ENCODE results near the gene SHLD3.
A peak's percentile ranks its signal among the peaks of the same experiment; 100 is the strongest.
"Not testable (repeated sequence)": the region's sequence is repeated elsewhere in the genome, so short reads cannot be mapped to it uniquely, and the experiment has no call there.

The SHLD3 gene, protein sequence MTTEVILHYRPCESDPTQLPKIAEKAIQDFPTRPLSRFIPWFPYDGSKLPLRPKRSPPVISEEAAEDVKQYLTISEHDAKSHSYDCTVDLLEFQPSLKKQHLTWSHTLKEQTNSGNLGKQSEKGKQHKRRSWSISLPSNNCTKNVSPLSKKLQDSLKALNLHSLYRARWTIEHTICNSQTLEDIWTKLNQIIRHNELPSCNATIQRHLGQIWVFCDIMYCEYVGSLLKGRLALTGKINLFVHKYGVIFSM

DNA sequence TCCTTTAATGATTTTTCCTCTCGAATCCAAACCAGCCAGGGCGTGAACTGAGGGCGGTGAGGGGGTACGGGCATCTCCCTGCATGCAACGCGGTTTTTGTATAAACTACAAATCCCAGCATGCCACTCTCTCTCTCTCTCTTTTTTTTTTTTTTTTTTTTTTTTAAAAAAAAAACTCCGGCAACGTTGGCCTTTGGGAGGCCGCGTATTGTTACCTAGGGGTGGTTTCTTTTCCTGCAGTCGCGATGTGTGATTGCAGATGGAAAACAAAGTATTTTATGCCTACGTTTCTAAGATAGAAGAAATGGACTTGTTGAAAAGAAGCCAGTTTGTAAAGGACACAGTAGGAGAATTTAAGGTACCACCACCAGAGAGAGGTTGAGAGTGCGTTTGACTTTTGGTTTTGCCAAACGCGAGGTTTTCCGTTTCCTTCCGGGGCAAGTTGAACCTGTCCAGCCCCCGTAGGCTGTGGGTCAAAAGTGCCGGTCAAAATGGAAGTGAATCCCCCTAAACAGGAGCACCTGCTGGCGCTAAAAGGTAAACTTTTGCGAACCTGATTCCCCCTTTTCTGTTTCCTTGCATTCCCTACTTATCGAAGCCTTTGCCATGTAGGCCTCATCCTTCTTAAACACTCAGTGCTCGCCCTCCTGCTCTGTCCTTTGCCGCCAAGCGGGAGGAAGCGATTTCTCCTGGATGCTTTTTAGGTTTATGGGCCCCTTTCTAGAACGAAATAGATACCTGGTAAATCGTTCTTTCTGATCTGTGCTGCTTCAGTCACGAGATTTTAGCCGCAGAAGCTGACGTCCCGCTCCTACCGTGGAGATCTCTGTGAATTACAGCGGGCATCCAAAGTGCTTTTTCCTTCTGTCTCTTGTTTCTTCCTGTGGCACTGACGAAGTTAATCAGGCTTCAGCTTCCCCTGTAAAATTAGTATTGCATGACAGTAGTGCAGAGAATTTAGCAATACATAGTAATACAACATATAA, at the start of gene SHLD3, which contains the start of gene TRAPPC13:
TSS of gene SHLD3 (plus strand) at position 457 of the 985 bp plus-strand sequence. CDS start 4,561 bp downstream, outside the sequence.
TSS of gene TRAPPC13 (plus strand) at position 457 of the 985 bp plus-strand sequence. CDS start at position 491, 34 bp downstream.
- peak within 1 kb of the TSS; percentile 90 for H3K9ac ChIP-seq (ENCODE audit: low read length)
- H3K9me3 ChIP-seq (ENCODE audit: control insufficient read depth, low read length), result no peaks in the 10 kb centered on the region
- no peaks in the 10 kb centered on the region for H3K36me3 ChIP-seq (ENCODE audit: control insufficient read depth, insufficient read depth, low read length)
- no peaks in the 10 kb centered on the region for H3K27me3 ChIP-seq (ENCODE audit: control insufficient read depth, insufficient read depth, low read length)
- peaks cover 12% of the 10 kb centered on the region for H3K4me1 ChIP-seq (ENCODE audit: control insufficient read depth, insufficient read depth, low read length)
- H3K4me3 ChIP-seq (ENCODE audit: low read length), result peak within 1 kb of the TSS; percentile 97

- H3K36me3 ChIP-seq (ENCODE audit: control insufficient read depth, insufficient read depth, low read length), result peaks cover 4% of the 10 kb centered on the region
Measured at GRCh38 chr5:65577141-65577540, 47.7 kb upstream of the SHLD3 start.

DNA sequence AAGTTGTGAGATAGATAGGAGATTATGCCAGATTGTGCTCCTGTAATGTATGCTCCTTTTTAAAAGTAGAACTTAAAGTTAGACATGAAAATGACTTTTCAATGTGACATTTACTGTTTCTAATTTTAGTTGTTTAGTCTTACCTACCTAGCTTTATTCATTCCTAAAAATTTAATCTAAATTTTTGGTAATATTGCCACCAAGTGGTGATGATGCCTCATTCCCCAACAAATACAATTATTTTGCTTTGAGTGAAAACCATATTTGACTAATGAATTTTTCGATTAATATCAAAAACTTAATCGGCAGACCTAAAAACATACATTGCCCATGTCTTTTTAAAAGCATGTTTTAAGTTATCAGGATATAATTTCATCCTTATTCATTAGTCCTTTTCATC, 36.1 kb upstream of the SHLD3 start:
- Histone ChIP-seq H3K9me3 (ENCODE audit: control insufficient read depth, low read length) (no peaks in the 10 kb centered on the region), H3K36me3 (ENCODE audit: control insufficient read depth, insufficient read depth, low read length) (no peaks in the 10 kb centered on the region), H3K9ac (ENCODE audit: low read length) (no peak overlapping the region), H3K27me3 (ENCODE audit: control insufficient read depth, insufficient read depth, low read length) (no peaks in the 10 kb centered on the region), H3K4me3 (ENCODE audit: low read length) (no peak overlapping the region), H3K4me1 (ENCODE audit: control insufficient read depth, insufficient read depth, low read length) (no peaks in the 10 kb centered on the region)

More at GRCh38 chr5:65577141-65577540, 47.7 kb upstream of the SHLD3 start:
- no peaks in the 10 kb centered on the region for H3K4me1 ChIP-seq (ENCODE audit: control insufficient read depth, insufficient read depth, low read length)
- no peaks in the 10 kb centered on the region for H3K9me3 ChIP-seq (ENCODE audit: control insufficient read depth, low read length)
- H3K4me3 ChIP-seq (ENCODE audit: low read length), result no peak overlapping the region
- H3K9ac ChIP-seq (ENCODE audit: low read length), result no peak overlapping the region
- H3K27me3 ChIP-seq (ENCODE audit: control insufficient read depth, insufficient read depth, low read length), result no peaks in the 10 kb centered on the region

DNA sequence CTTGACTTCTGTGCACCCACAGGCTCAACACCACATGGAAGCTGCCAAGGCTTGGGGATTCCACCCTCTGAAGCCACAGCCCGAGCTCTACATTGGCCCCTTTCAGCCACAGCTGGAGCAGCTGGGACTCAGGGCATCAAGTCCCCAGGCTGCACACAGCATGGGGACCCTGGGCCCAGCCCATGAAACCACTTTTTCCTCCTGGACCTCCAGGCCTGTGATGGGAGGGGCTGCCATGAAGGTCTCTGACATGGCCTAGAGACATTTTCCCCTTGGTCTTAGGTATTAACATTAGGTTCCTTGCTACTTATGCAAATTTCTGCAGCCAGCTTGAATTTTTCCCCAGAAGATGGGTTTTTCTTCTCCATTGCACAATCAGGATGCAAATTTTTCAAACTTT, 23.1 kb upstream of the SHLD3 start:
- H3K4me1 ChIP-seq (ENCODE audit: control insufficient read depth, insufficient read depth, low read length); H3K27me3 ChIP-seq (ENCODE audit: control insufficient read depth, insufficient read depth, low read length); H3K9me3 ChIP-seq (ENCODE audit: control insufficient read depth, low read length); H3K36me3 ChIP-seq (ENCODE audit: control insufficient read depth, insufficient read depth, low read length); H3K4me3 ChIP-seq (ENCODE audit: low read length); H3K9ac ChIP-seq (ENCODE audit: low read length): not testable (repeated sequence)

GRCh38 chr5:65611524-65611923, 13.3 kb upstream of the SHLD3 start:
- Histone ChIP-seq H3K36me3 (ENCODE audit: control insufficient read depth, insufficient read depth, low read length) (no peaks in the 10 kb centered on the region), H3K9me3 (ENCODE audit: control insufficient read depth, low read length) (no peaks in the 10 kb centered on the region), H3K4me3 (ENCODE audit: low read length) (no peak overlapping the region), H3K27me3 (ENCODE audit: control insufficient read depth, insufficient read depth, low read length) (no peaks in the 10 kb centered on the region), H3K4me1 (ENCODE audit: control insufficient read depth, insufficient read depth, low read length) (peaks cover 5% of the 10 kb centered on the region), H3K9ac (ENCODE audit: low read length) (no peak overlapping the region)

GRCh38 chr5:65612298-65612907, 12.4 kb upstream of the SHLD3 start:
- Histone ChIP-seq H3K9ac (ENCODE audit: low read length) (no peak overlapping the region), H3K36me3 (ENCODE audit: control insufficient read depth, insufficient read depth, low read length) (no peaks in the 10 kb centered on the region), H3K27me3 (ENCODE audit: control insufficient read depth, insufficient read depth, low read length) (no peaks in the 10 kb centered on the region)

GRCh38 chr5:65620021-65620420, 4.8 kb upstream of the SHLD3 start:
- no peaks in the 10 kb centered on the region for H3K36me3 ChIP-seq (ENCODE audit: control insufficient read depth, insufficient read depth, low read length)
- H3K27me3 ChIP-seq (ENCODE audit: control insufficient read depth, insufficient read depth, low read length), result no peaks in the 10 kb centered on the region
- H3K4me1 ChIP-seq (ENCODE audit: control insufficient read depth, insufficient read depth, low read length), result peaks cover 6% of the 10 kb centered on the region
- H3K9me3 ChIP-seq (ENCODE audit: control insufficient read depth, low read length), result no peaks in the 10 kb centered on the region
- no peak overlapping the region for H3K9ac ChIP-seq (ENCODE audit: low read length)
- no peak overlapping the region for H3K4me3 ChIP-seq (ENCODE audit: low read length)

More at GRCh38 chr5:65612298-65612907, 12.4 kb upstream of the SHLD3 start:
- Histone ChIP-seq H3K4me1 (ENCODE audit: control insufficient read depth, insufficient read depth, low read length) (peaks cover 5% of the 10 kb centered on the region), H3K9me3 (ENCODE audit: control insufficient read depth, low read length) (no peaks in the 10 kb centered on the region), H3K4me3 (ENCODE audit: low read length) (no peak overlapping the region)

GRCh38 chr5:65621961-65622360, 2.9 kb upstream of the SHLD3 start:
- H3K27me3 ChIP-seq (ENCODE audit: control insufficient read depth, insufficient read depth, low read length); H3K4me3 ChIP-seq (ENCODE audit: low read length); H3K9me3 ChIP-seq (ENCODE audit: control insufficient read depth, low read length); H3K36me3 ChIP-seq (ENCODE audit: control insufficient read depth, insufficient read depth, low read length); H3K9ac ChIP-seq (ENCODE audit: low read length): not testable (repeated sequence)
- H3K4me1 ChIP-seq (ENCODE audit: control insufficient read depth, insufficient read depth, low read length), result peaks cover 12% of the 10 kb centered on the region

DNA sequence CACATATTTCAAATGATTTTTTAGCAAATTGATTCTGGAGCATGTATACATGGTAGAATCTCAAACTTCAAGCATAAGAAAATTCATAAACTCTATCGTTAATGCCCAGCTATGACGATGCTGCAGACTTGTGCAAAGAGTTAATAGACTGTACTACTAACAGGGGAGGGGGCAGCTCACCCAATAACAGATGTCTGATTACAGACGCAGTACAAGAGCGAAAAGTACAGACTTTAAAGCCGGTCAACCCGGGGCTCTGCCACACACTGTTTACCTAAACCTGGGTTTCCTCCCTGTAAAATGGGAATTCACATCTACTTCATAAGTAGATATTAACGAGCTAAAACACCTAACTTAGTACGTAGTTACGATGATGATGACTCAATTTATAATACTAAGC, 1.3 kb upstream of the SHLD3 start:
- Histone ChIP-seq H3K27me3 (ENCODE audit: control insufficient read depth, insufficient read depth, low read length) (no peaks in the 10 kb centered on the region), H3K4me1 (ENCODE audit: control insufficient read depth, insufficient read depth, low read length) (peaks cover 12% of the 10 kb centered on the region), H3K9ac (ENCODE audit: low read length) (peak overlapping the region; percentile 90)

GRCh38 chr5:65624025-65624570, 729 bp upstream of the SHLD3 start, which contains the start of gene TRIM23:
Gene TRIM23 (minus strand): TSS chr5:65624333. CDS start chr5:65624274, 59 bp downstream.
- H3K36me3 ChIP-seq (ENCODE audit: control insufficient read depth, insufficient read depth, low read length), result no peaks in the 10 kb centered on the region
- peaks cover 12% of the 10 kb centered on the region for H3K4me1 ChIP-seq (ENCODE audit: control insufficient read depth, insufficient read depth, low read length)
- H3K27me3 ChIP-seq (ENCODE audit: control insufficient read depth, insufficient read depth, low read length), result no peaks in the 10 kb centered on the region
- peak within 1 kb of the TSS; percentile 90 for H3K9ac ChIP-seq (ENCODE audit: low read length)
- no peaks in the 10 kb centered on the region for H3K9me3 ChIP-seq (ENCODE audit: control insufficient read depth, low read length)
- H3K4me3 ChIP-seq (ENCODE audit: low read length), result peak within 1 kb of the TSS; percentile 97

More for the DNA sequence above, 1.3 kb upstream of the SHLD3 start:
- Histone ChIP-seq H3K36me3 (ENCODE audit: control insufficient read depth, insufficient read depth, low read length) (no peaks in the 10 kb centered on the region), H3K4me3 (ENCODE audit: low read length) (peak overlapping the region; percentile 97), H3K9me3 (ENCODE audit: control insufficient read depth, low read length) (no peaks in the 10 kb centered on the region)

GRCh38 chr5:65625743-65626142, 916 bp downstream of the SHLD3 start:
- H3K9me3 ChIP-seq (ENCODE audit: control insufficient read depth, low read length), result no peaks in the 10 kb centered on the region
- peak overlapping the region; percentile 90 for H3K9ac ChIP-seq (ENCODE audit: low read length)
- H3K4me3 ChIP-seq (ENCODE audit: low read length), result peak overlapping the region; percentile 97
- H3K4me1 ChIP-seq (ENCODE audit: control insufficient read depth, insufficient read depth, low read length), result peaks cover 12% of the 10 kb centered on the region
- H3K27me3 ChIP-seq (ENCODE audit: control insufficient read depth, insufficient read depth, low read length), result no peaks in the 10 kb centered on the region
- H3K36me3 ChIP-seq (ENCODE audit: control insufficient read depth, insufficient read depth, low read length), result no peaks in the 10 kb centered on the region

Measured in mucosa of stomach (tissue), 1 donor.